GM19372 (cell line): Measurements from ENCODE around the gene SIRPA.

Source experiments
- ATAC-seq: cut with Tn5 transposase; IDR thresholded peaks from one replicate; pipeline ENCODE4 v1.9.1; 2021; ENCODE audit warnings: mild to moderate bottlenecking, low read depth, moderate library complexity; ENCODE audit not compliant: unreplicated experiment

SIRPA gene

GRCh38 chr20:1885940-1886693 is 9.1 kb upstream of the SIRPA start:
- no peak for ATAC-seq

- no peak for ATAC-seq
Observed at GRCh38 chr20:1887321-1887720, 7.9 kb upstream of the SIRPA start.

- no peak for ATAC-seq
Observed at GRCh38 chr20:1887756-1888155, 7.5 kb upstream of the SIRPA start.

- no peak for ATAC-seq
Observed at GRCh38 chr20:1888796-1889463, 6.3 kb upstream of the SIRPA start.

GRCh38 chr20:1890469-1891262 is 4.5 kb upstream of the SIRPA start:
- no peak for ATAC-seq

- ATAC-seq: no peak
Observed at GRCh38 chr20:1891263-1892118, 3.7 kb upstream of the SIRPA start.

- no peak for ATAC-seq
Observed at GRCh38 chr20:1892119-1892385, 3.2 kb upstream of the SIRPA start.

GRCh38 chr20:1893721-1894470 is 1.3 kb upstream of the SIRPA start:
- no peak for ATAC-seq

- no peak for ATAC-seq
Observed at GRCh38 chr20:1894471-1894950, 696 bp upstream of the SIRPA start.

GRCh38 chr20:1895674-1896483 is 672 bp downstream of the SIRPA start:
- ATAC-seq: no peak

- no peak for ATAC-seq
Observed at GRCh38 chr20:1896484-1897258, 1.5 kb downstream of the SIRPA start.

GRCh38 chr20:1897541-1897940 is 2.3 kb downstream of the SIRPA start:
- ATAC-seq: no peak

- no peak for ATAC-seq
Observed at GRCh38 chr20:1897965-1898464, 2.8 kb downstream of the SIRPA start.

- ATAC-seq: no peak
Observed at GRCh38 chr20:1898482-1899240, 3.5 kb downstream of the SIRPA start.

GRCh38 chr20:1899241-1899525 is 4.0 kb downstream of the SIRPA start:
- no peak for ATAC-seq

- no peak for ATAC-seq
Observed at GRCh38 chr20:1900321-1900801, 5.2 kb downstream of the SIRPA start.

- ATAC-seq: no peak
Observed at GRCh38 chr20:1901704-1902103, 6.5 kb downstream of the SIRPA start.
